HG03432 (cell line): ENCODE results near the gene BEX1.
"Not testable (repeated sequence)": the region's sequence is repeated elsewhere in the genome, so short reads cannot be mapped to it uniquely, and the experiment has no call there.

Source experiments
- ATAC-seq: cut with Tn5 transposase; IDR thresholded peaks from one replicate; pipeline ENCODE4 v1.9.1; 2021; ENCODE audit warnings: mild to moderate bottlenecking, moderate library complexity; ENCODE audit not compliant: unreplicated experiment

The BEX1 gene

DNA sequence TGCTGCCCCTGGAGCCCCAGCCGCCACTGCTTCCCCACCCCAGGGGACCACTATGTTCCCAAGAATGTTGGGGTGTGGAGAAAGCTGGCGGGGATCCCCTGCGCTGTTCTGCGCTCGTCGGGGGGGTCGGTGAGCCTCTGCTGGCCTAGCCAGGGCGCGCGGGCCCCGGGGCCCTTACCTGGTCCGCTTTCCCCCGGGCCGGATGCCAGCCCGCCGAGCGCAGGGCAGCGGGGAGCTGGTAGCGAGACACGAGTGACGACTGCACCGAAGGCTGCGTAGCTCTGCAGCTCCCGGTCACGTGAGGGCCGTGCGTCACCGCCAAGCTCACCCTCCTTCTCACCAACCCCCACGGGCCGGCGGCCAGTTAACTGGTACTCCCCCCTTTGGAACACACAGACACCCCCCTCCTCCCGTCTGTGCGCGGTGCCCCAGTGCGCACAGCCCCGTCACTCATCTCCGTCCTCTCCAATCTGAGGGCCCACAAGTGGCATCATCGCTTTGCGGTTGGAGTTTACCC, at the start of gene BEX1:
Gene BEX1, minus strand, starts transcription at position 254 of the 517 bp plus-strand sequence. CDS start 897 bp downstream, outside the sequence.
- ATAC-seq = no peak

GRCh38 chrX:103109497-103109896, 45.5 kb upstream of the BEX1 start:
- not testable (repeated sequence) for ATAC-seq

DNA sequence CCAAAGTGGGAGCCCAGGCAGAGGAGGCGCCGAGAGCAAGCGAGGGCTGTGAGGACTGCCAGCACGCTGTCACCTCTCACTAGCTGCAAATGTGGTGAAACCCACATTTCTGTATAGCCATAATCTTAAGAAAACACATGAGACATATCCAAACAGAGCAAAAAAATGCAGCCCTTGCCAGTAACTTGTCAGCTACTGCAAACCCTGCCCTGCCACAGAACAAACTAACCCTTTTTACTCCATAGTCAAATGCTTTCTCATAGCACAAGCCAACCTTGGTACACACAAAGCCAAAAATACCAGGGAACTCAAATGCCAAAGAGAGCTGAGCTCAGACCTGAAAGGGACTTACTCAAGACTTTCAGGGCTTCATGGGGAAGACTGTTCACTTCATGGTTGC, 43.9 kb upstream of the BEX1 start:
- ATAC-seq = no peak

DNA sequence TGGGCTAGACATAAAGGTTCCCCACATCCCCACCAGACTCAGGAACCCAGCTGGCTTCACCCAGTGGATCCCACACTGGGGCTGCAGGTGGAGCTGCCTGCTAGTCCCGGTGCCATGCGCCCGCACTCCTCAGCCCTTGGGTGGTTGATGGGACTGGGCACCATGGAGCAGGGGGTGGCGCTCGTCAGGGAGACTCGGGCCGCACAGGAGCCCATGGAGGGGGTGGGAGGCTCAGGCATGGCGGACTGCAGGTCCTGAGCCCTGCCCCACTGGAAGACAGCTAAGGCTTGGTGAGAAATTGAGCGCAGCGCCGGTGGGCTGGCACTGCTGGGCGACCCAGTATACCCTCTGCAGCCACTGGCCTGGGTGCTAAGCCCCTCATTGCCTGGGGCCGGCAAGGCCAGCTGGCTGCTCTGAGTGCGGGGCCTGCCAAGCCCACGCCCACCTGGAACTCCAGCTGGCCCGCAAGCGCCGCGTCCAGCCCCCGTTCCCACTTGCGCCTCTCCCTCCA, 43.3 kb upstream of the BEX1 start:
- not testable (repeated sequence) for ATAC-seq

- ATAC-seq = not testable (repeated sequence)
These were observed 40.4 kb upstream of the BEX1 start for GRCh38 chrX:103104370-103104769.

DNA sequence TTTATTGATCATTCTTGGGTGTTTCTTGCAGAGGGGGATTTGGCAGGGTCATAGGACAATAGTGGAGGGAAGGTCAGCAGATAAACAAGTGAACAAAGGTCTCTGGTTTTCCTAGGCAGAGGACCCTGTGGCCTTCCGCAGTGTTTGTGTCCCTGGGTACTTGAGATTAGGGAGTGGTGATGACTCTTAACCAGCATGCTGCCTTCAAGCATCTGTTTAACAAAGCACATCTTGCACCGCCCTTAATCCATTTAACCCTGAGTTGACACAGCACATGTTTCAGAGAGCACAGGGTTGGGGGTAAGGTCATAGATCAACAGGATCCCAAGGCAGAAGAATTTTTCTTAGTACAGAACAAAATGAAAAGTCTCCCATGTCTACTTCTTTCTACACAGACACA, 39.9 kb upstream of the BEX1 start:
- ATAC-seq = not testable (repeated sequence)

DNA sequence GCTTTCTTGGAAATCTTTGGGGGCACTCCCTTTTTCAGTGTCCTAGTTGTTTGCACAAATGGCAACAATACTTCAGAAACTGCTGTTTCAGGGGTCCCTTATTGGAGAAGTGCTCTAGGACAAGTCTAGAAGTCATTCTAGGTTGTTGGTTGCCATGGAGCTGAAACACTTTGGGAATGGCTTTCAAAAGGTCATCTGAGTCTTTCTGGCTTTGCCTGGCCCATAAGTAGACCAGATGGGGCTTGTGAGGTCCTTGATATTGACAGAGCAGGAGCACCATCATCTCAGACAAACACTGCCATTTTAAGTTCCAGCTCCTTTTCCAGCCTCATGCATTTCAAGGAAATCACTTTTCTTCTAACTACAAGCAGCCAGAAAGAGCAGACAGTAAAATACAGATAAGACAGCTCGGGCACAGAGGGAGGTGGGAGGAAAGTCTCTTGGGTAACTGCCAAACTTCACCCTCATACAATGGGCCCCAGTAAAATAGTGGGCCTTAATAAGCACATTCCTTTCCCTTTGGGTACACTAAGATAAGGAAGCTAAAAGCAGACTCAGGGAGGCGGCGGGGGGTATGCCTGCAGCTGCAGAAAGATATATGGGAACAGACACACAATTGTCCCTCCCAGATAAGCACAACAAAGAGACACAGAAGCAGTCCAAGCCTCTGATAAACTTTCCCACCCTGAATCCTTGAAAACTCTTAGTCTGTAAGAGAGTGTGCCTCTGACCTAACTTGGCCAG, 37.5 kb upstream of the BEX1 start:
- no peak for ATAC-seq

- no peak for ATAC-seq
These were observed 36.5 kb upstream of the BEX1 start for GRCh38 chrX:103100484-103100883.

DNA sequence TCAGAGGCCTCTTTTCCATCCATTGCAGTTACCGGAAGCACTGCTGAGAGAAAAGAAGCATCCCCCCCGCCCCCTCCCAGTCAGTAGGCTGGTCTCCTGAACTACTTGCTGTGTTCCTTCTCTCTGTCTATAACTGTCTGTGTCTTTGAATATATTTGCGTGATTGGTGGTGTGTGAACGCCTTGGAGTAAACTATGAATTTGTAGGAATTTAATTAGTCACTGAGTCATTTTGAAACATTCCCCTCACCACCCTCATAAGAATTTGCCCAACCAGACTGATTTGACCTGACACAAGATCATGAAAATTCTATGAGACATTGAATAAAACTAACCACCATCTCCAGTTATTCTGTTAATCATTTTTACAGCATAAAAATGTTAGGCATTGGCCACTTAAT, 35.7 kb upstream of the BEX1 start:
- no peak for ATAC-seq

DNA sequence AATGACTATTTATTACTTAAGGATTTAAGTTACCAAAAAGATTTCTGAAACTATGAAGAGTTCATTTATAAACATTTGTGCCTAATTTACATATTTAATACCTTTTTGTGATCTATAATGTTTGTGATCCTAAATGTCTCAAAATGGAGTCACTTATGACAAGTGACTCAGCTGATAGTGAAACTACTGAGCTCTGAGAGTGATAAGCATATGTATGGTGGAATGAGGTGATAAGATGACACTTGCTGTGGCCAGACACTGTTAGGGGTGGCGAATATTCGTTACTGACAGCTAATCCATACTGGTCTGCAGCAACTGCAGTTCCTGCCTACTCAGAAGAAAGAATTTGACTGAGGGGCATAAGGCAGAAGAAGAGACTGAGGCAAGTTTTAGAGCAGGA, 34.5 kb upstream of the BEX1 start:
- ATAC-seq = no peak

- ATAC-seq = no peak
These were observed 29.0 kb upstream of the BEX1 start, which contains the start of gene NXF3 for GRCh38 chrX:103092942-103093341. Gene NXF3, minus strand, starts transcription at chrX:103093143. Its CDS starts 120 bp downstream, at chrX:103093023.

DNA sequence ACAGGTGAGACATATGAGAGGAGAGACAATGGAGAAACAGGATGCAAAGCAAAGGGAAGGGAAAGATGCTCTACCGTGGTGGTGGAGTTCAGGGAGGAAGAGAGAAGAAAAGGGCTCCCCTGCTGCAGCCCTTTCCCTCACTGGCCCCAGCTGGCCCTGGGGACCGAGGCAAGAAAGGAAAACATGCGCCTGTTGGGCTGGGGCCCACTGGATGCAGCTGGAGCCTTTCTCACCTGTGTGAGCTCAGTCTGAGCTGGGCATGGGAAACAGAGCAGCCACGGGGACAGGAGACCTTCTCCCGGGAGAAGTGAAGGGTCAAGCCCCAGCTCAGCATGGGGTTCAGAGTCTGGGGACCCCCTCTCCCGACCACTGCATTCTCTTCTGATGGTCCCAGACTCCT, 17.1 kb upstream of the BEX1 start:
- no peak for ATAC-seq

- ATAC-seq = no peak
These were observed 9.5 kb upstream of the BEX1 start for GRCh38 chrX:103073467-103073866.

GRCh38 chrX:103066606-103067005, 2.6 kb upstream of the BEX1 start:
- ATAC-seq = no peak

DNA sequence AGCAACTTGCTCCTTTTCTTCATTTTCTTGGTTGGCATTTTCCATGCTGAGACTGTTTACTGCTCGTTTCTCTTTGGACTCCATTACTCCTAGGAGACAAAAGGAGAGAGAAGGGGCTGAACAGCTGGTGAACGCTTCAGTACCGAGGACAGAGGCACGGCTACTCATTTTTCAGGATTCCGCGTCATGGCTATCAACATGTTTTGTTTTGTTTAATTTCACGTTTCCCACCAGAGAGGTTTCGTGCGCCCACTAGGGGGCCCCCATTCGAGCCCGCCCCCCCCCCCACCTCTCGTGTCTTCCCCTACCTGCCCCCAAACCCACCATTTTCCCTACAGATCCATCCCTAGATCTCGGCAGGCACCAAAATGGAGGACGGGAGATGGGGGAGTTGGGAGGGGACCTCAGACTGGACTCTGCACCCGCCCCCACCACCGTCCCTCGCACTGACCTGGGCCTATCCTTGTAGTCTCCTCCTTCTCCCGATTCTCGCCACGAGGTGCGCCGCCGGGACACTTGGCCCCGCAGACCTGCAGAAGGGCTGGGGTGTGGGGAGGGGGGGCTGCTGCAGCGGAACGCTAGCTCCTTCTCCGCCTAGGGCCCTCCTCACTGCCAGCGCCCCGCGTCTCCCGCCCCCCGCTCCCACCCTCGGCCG, 653 bp downstream of the BEX1 start:
- no peak for ATAC-seq

GRCh38 chrX:103061486-103061885, 2.5 kb downstream of the BEX1 start:
- ATAC-seq = no peak

- ATAC-seq = no peak
These were observed 7.1 kb downstream of the BEX1 start for GRCh38 chrX:103056902-103057301.

- ATAC-seq = no peak
These were observed 11.3 kb downstream of the BEX1 start for GRCh38 chrX:103052625-103053024.

DNA sequence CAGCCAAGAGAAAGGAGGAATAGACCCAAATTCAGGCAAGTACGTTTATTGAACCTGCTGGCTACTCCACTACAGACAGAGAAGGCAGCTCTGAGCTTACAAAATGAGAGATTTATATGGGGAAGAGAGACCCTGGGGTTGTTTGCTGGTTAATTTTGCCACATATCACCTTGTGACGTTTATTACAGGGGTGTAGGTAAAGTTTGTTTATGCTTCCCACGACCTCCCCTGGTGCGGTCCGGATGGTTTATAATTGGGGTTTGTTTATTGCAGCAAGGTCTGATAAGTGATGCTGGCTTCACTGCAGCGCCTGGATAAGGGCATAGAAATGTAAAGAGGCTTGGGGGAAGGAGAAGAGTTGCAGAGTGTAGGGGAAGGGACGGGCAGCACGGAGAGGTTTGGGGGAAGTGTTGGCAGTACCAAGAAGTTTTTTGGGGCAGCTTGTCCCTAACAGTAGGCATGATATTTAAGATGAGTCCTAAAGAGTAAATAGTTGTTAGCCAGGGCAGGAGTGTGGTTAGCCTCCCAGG, 12.6 kb downstream of the BEX1 start:
- no peak for ATAC-seq

DNA sequence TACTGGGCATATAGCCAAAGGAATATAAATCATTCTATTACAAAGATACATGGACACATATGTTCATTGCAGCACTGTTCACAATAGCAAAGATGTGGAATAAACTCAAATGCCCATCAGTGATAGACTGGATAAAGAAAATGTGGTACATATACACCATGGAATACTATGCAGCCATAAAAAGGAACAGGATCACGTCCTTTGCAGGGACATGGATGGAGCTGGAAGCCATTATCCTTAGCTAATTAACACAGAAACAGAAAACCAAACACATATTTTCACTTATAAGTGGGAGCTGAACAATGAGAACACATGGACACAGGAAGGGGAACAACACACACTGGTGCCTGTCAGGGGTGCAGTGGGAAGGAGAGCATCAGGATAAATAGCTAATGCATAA, 30.6 kb downstream of the BEX1 start:
- not testable (repeated sequence) for ATAC-seq

- no peak for ATAC-seq
These were observed 46.4 kb downstream of the BEX1 start for GRCh38 chrX:103017542-103017941.

DNA sequence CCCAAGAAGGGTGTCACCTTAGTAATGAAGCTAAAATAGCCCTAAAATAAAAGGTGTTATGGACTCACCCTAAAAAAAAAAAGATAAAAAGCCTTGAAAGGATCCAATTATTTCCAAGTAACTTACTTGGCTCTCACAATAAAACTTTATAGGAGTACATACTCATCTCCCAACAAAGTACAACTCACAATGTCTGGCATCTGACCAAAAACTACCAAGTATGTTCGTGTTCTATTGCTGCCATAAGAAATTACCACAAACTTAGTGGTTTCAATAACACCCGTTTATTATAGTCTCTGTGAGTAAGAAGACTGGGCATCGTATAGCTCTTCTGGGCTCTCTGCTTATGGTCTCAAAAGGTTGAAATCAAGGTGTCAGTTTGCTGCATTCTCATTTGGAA, 51.0 kb downstream of the BEX1 start:
- ATAC-seq = no peak
